IMR-90 (cell line): ENCODE results near the gene PPP1R12B. TPM values are rescaled to one million over a fixed set of nuclear protein-coding genes. Genes with fewer than 3 reads are reported as not detected.
"Not testable (repeated sequence)": the region's sequence is repeated elsewhere in the genome, so short reads cannot be mapped to it uniquely, and the experiment has no call there.

Experiments
- ATAC-seq: fragments of 200-7000 bp; cut with Tn5 transposase; 2 replicates; pipeline ENCODE4 v1.9.1; 2020; ENCODE audit warnings: low read depth, mild to moderate bottlenecking, moderate library complexity
- BruUV-seq: library from RNA; stranded (reverse); fragments of 400-500 nt; replicated peaks from 2 replicates; lab custom pipeline; 2021; lab: Mats Ljungman, UMichigan
- CTCF ChIA-PET: fragments of 300-600 bp; formaldehyde crosslinking; extraction: SDS; loops from one replicate; lab custom pipeline; 2021; ENCODE audit warnings: antibody characterized with exemption; lab: Yijun Ruan, JAX
- POLR2A ChIA-PET: fragments of 300-600 bp; sonication (Branson Sonifier 250); formaldehyde crosslinking; loops from one replicate; lab custom pipeline; 2022; ENCODE audit warnings: antibody characterized with exemption; ENCODE audit not compliant: unreplicated experiment; lab: Charles Lee
- DNase-seq: peaks from one replicate; pipeline ENCODE4 v3.0.0; 2013
- H2AFZ ChIP-seq: replicated peaks from 2 replicates; pipeline ENCODE3; 2013; ENCODE audit warnings: low read length, mild to moderate bottlenecking; ENCODE audit not compliant: poor library complexity
- H2AK5ac ChIP-seq: 2 replicates; pipeline ENCODE4 v1.6.1; 2013; ENCODE audit warnings: low read depth, low read length, inconsistent platforms
- H2AK9ac ChIP-seq: replicated peaks from 2 replicates; pipeline ENCODE3; 2013; ENCODE audit warnings: mild to moderate bottlenecking, low read depth, low read length, moderate library complexity; ENCODE audit not compliant: poor library complexity
- H2BK120ac ChIP-seq: 2 replicates; pipeline ENCODE4 v1.6.1; 2013; ENCODE audit warnings: low read depth, low read length, inconsistent platforms
- H2BK15ac ChIP-seq: 3 replicates; pipeline ENCODE4 v1.6.1; 2013; ENCODE audit warnings: low read depth, low read length, inconsistent platforms
- H2BK20ac ChIP-seq: 2 replicates; pipeline ENCODE4 v1.6.1; 2013; ENCODE audit warnings: low read depth, mild to moderate bottlenecking, inconsistent platforms, low read length, moderate library complexity
- H2BK5ac ChIP-seq: 2 replicates; pipeline ENCODE4 v1.6.1; 2013; ENCODE audit warnings: mild to moderate bottlenecking, low read depth, low read length, inconsistent platforms; ENCODE audit not compliant: poor library complexity, severe bottlenecking
- H3K14ac ChIP-seq: replicated peaks from 2 replicates; pipeline ENCODE4 v1.6.1; 2013; ENCODE audit warnings: low read depth, low read length, inconsistent platforms
- H3K18ac ChIP-seq: 2 replicates; pipeline ENCODE4 v1.6.1; 2013; ENCODE audit warnings: low read depth, low read length, control low read depth
- H3K23ac ChIP-seq: 2 replicates; pipeline ENCODE4 v1.6.1; 2013; ENCODE audit warnings: low read depth, low read length, inconsistent platforms
- H3K27ac ChIP-seq: 2 replicates; pipeline ENCODE4 v1.5.1; 2013; ENCODE audit warnings: mild to moderate bottlenecking, control low read depth, low read length; ENCODE audit not compliant: insufficient read depth
- H3K27me3 ChIP-seq: 2 replicates; pipeline ENCODE4 v1.6.1; 2013; ENCODE audit warnings: low read length; ENCODE audit not compliant: control insufficient read depth, insufficient read depth
- H3K36me3 ChIP-seq: 2 replicates; pipeline ENCODE4 v1.6.1; 2013; ENCODE audit warnings: low read length, mixed read lengths; ENCODE audit not compliant: control insufficient read depth, insufficient read depth
- H3K4ac ChIP-seq: 2 replicates; pipeline ENCODE4 v1.6.1; 2013; ENCODE audit warnings: low read depth, low read length, inconsistent platforms
- H3K4me1 ChIP-seq: 2 replicates; pipeline ENCODE4 v1.6.1; 2013; ENCODE audit warnings: low read length, mixed read lengths; ENCODE audit not compliant: control insufficient read depth, insufficient read depth
- H3K4me2 ChIP-seq: 2 replicates; pipeline ENCODE4 v1.6.1; 2013; ENCODE audit warnings: low read depth, mild to moderate bottlenecking, control low read depth, low read length, moderate library complexity
- H3K4me3 ChIP-seq: 2 replicates; pipeline ENCODE4 v1.5.1; 2013; ENCODE audit warnings: low read depth, mild to moderate bottlenecking, control low read depth, low read length, moderate library complexity; ENCODE audit not compliant: insufficient read depth
- H3K56ac ChIP-seq: 2 replicates; pipeline ENCODE4 v1.6.1; 2013; ENCODE audit warnings: low read length, inconsistent platforms; ENCODE audit not compliant: insufficient read depth; ENCODE audit errors: extremely low read depth
- H3K79me1 ChIP-seq, 2 experiments: 2 replicates each; pipeline ENCODE4 v1.6.1; 2013; ENCODE audit warnings: low read length in 2 of 2, inconsistent platforms in 1 of 2, low read depth in 1 of 2
- H3K9ac ChIP-seq: 2 replicates; pipeline ENCODE4 v1.6.1; 2013; ENCODE audit warnings: low read depth, low read length, control low read depth
- H3K9me1 ChIP-seq: 2 replicates; pipeline ENCODE4 v1.6.1; 2013; ENCODE audit warnings: low read length, inconsistent platforms; ENCODE audit not compliant: insufficient read depth
- H3K9me3 ChIP-seq: 2 replicates; pipeline ENCODE4 v1.6.1; 2013; ENCODE audit warnings: low read length; ENCODE audit not compliant: control insufficient read depth, insufficient read depth
- H4K20me1 ChIP-seq: 2 replicates; pipeline ENCODE4 v1.6.1; 2013; ENCODE audit warnings: low read length, inconsistent platforms; ENCODE audit not compliant: insufficient read depth
- H4K5ac ChIP-seq: 2 replicates; pipeline ENCODE4 v1.6.1; 2013; ENCODE audit warnings: mild to moderate bottlenecking, low read depth, low read length, control low read depth
- H4K8ac ChIP-seq, 2 experiments: 2 replicates each; pipeline ENCODE4 v1.6.1; 2013; ENCODE audit warnings: low read depth in 2 of 2, low read length in 2 of 2, control low read depth in 1 of 2, inconsistent platforms in 1 of 2
- H4K91ac ChIP-seq: 2 replicates; pipeline ENCODE4 v1.6.1; 2013; ENCODE audit warnings: low read depth, low read length, inconsistent platforms; ENCODE audit not compliant: insufficient read depth
- WGBS, 2 experiments: methylation state at CpG; one replicate each; pipeline versions ENCODE4 v1.1.5 to v1.1.7; 2013; ENCODE audit warnings: missing lambda C conversion rate in 2 of 2; ENCODE audit not compliant: insufficient read length in 1 of 2; ENCODE audit errors: extremely low coverage in 2 of 2; 5-methylcytosine and 5-hydroxymethylcytosine counted together
- dilution Hi-C: fragments of 300-500 bp; cut with HindIII; formaldehyde crosslinking; loops from one replicate; pipeline ENCODE4 v1.14.3; 2018; ENCODE audit warnings: low sequenced_read_pairs; ENCODE audit not compliant: unreplicated experiment
- in situ Hi-C: fragments of 300-500 bp; cut with MboI; formaldehyde crosslinking; loops from 3 replicates; pipeline ENCODE4 v1.14.3; 2019; ENCODE audit warnings: low sequenced_read_pairs, inconsistent platforms, mixed read lengths
- intact Hi-C: fragments of 100-400 bp; cut with micrococcal nuclease; formaldehyde crosslinking; loops from 2 replicates; pipeline ENCODE4 v1.10.0; 2022
- polyA plus RNA-seq, 3 experiments: library from polyadenylated mRNA; depleted of rRNA; stranded (reverse); fragments of >200 nt; gene quantifications; 2 replicates each; pipeline ENCODE4 v1.2.3, GENCODE V29; 2012; ENCODE audit warnings: low replicate concordance in 1 of 3
- total RNA-seq: library from RNA; depleted of rRNA; stranded (reverse); fragments of >200 nt; gene quantifications from 2 replicates; pipeline ENCODE4 v1.2.3, GENCODE V29; 2012

Gene PPP1R12B
- total and polyA plus RNA-seq, 2 of the 4 experiments (the other 2 are of a cell fraction), result 8.5 to 12.0 TPM

GRCh38 chr1:202379884-202380529, 31.5 kb downstream of the PPP1R12B start:
- not testable (repeated sequence) for H2BK5ac ChIP-seq, H3K23ac ChIP-seq
- WGBS, 2 experiments, result 20% methylated on average over 1 of the region's 4 CpGs; no CpG with 5 or more reads in 1 of the 2 experiments

DNA sequence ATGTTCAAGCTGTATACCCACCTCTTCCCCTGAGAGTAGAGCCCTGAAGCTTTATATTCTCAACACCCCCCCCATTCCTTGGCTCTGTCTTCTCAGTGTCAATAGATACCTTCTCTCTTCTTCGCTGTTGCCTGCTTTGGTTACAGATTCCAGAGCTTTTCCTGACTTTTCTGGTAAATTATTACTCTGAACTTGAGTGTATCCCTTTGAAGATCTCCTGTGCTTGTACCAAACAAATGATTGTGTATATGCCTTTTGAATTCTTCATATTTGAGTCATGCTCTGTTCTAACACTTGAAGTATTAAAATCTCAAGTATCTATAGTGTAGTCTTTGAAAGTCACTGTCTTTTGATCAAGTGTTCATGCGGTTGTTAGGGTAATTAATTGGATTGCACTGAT, 32.0 kb downstream of the PPP1R12B start:
- BruUV-seq, in situ Hi-C loops, H3K9ac ChIP-seq, H4K8ac ChIP-seq, H3K18ac ChIP-seq, H4K20me1 ChIP-seq, H3K36me3 ChIP-seq, H3K56ac ChIP-seq, H3K14ac ChIP-seq, H2AK9ac ChIP-seq, H2BK5ac ChIP-seq, CTCF ChIA-PET, H2AK5ac ChIP-seq, H2AFZ ChIP-seq, H4K91ac ChIP-seq, H3K9me1 ChIP-seq, H2BK120ac ChIP-seq, H2BK15ac ChIP-seq, dilution Hi-C loops, H3K9me3 ChIP-seq, H3K23ac ChIP-seq, H3K27ac ChIP-seq, intact Hi-C loops, H3K4me3 ChIP-seq, H3K27me3 ChIP-seq, H3K4me1 ChIP-seq, POLR2A ChIA-PET, H4K5ac ChIP-seq, H3K4ac ChIP-seq, H2BK20ac ChIP-seq: not testable (repeated sequence)
- DNase-seq (peak; percentile 25), ATAC-seq (peak; percentile 77)
- Histone ChIP-seq H3K79me1 (peaks cover 12 to 14% of the 10 kb centered on the region in 2 experiments), H3K4me2 (peak overlapping the region; percentile 82; the same call in 1 of the 2 replicates)
- WGBS, 2 experiments, result no CpG with 5 or more reads among the region's 2 CpGs

More at GRCh38 chr1:202379884-202380529, 31.5 kb downstream of the PPP1R12B start:
- H3K18ac ChIP-seq, POLR2A ChIA-PET, H3K56ac ChIP-seq, H4K8ac ChIP-seq, H2AFZ ChIP-seq, H4K91ac ChIP-seq, H3K27ac ChIP-seq, H3K4ac ChIP-seq, DNase-seq, H3K9ac ChIP-seq, H3K4me1 ChIP-seq, H4K5ac ChIP-seq, H2BK20ac ChIP-seq, H4K20me1 ChIP-seq, in situ Hi-C loops, H3K9me3 ChIP-seq, dilution Hi-C loops, intact Hi-C loops, H3K14ac ChIP-seq, H3K9me1 ChIP-seq, CTCF ChIA-PET, BruUV-seq, H2BK120ac ChIP-seq, H2AK9ac ChIP-seq, H3K4me3 ChIP-seq, H3K27me3 ChIP-seq, H3K36me3 ChIP-seq, H2BK15ac ChIP-seq: not testable (repeated sequence)
- Histone ChIP-seq H3K4me2 (peak overlapping the region; percentile 82; the same call in 1 of the 2 replicates), H2AK5ac (peak overlapping the region; percentile 24; the same call in 1 of the 2 replicates), H3K79me1 (peaks cover 12 to 15% of the 10 kb centered on the region in 2 experiments)
- ATAC-seq, result peak; percentile 53
